ENCODE results near the gene LEMD2.

LEMD2 gene

DNA sequence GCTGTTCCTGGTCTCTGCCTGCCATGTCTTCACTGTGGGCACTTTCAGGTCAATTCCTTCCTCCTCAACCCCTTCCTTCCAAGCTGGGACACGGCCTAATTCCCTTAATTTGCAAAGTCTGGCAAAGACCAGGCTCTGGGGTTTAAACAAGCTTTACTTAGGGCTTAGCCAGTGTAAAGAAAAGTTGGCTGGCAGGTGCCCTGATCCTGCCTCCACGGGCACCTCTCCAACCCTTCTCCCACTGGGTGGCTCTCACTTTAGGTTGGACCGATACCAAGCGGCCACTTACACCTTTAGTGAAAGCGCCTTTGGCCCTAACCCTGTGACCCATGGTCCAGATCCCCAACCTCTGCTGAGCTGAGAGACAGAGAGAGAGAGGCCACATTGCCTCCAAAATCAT, 28.6 kb upstream of the LEMD2 start:
- Histone ChIP-seq H3K4me1 (ENCODE audit: insufficient read depth, low read length) (peaks cover 12% of the 10 kb centered on the region), H3K27me3 (ENCODE audit: insufficient read depth, low read length) (no peaks in the 10 kb centered on the region), H3K9ac (ENCODE audit: low read depth, low read length) (no peak overlapping the region), H3K36me3 (ENCODE audit: insufficient read depth, low read depth, low read length) (no peaks in the 10 kb centered on the region), H3K27ac (ENCODE audit: low read length) (no peak overlapping the region), H3K9me3 (ENCODE audit: insufficient read depth, low read depth, low read length) (no peaks in the 10 kb centered on the region), H3K4me3 (ENCODE audit: low read length) (no peak overlapping the region)

DNA sequence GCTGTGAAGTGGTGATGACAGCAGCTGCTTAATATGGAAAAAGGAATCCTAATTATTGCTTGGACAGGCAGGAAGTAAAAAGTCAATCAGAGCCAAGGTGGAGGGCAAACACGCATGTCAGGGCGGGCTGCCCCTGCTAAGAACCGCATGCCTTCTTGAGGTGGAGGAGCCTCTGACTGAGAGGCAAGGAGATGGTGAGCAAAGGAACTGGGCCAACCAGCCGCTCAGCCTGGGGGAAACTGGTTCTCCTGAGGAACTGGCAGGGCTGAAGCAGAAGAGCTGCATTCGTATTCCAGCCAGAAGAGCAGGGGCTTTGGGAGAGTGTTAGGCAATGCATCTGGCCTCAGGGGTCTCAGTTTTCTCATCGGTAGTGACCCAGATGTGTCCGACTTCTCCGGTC, 28.0 kb upstream of the LEMD2 start:
- Histone ChIP-seq H3K9ac (ENCODE audit: low read depth, low read length) (no peak overlapping the region), H3K27me3 (ENCODE audit: insufficient read depth, low read length) (no peaks in the 10 kb centered on the region), H3K9me3 (ENCODE audit: insufficient read depth, low read depth, low read length) (no peaks in the 10 kb centered on the region), H3K36me3 (ENCODE audit: insufficient read depth, low read depth, low read length) (no peaks in the 10 kb centered on the region), H3K4me1 (ENCODE audit: insufficient read depth, low read length) (peaks cover 18% of the 10 kb centered on the region), H3K4me3 (ENCODE audit: low read length) (no peak overlapping the region), H3K27ac (ENCODE audit: low read length) (no peak overlapping the region)

DNA sequence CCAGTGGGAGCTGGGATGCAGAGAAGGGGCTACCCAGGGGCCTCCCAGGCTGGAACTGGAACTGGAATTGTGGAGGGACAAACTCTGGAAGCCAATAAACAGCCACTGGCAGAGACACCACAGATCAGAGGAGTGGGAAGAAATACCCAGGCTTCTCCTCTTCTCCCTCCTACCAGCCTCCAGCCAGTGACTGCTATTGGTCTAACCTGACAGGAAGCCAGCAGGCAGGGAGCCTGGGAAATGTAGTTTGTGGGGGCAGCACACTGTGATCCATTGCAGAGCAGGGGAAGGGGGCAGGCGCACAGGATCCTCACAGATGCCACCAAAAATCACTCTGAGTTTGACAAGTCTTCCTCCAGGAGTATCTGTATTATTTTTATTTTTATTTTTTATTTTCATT, 26.9 kb upstream of the LEMD2 start:
- Histone ChIP-seq H3K9me3 (ENCODE audit: insufficient read depth, low read depth, low read length) (no peaks in the 10 kb centered on the region), H3K4me1 (ENCODE audit: insufficient read depth, low read length) (peaks cover 28% of the 10 kb centered on the region), H3K9ac (ENCODE audit: low read depth, low read length) (no peak overlapping the region), H3K4me3 (ENCODE audit: low read length) (no peak overlapping the region), H3K36me3 (ENCODE audit: insufficient read depth, low read depth, low read length) (no peaks in the 10 kb centered on the region), H3K27ac (ENCODE audit: low read length) (no peak overlapping the region), H3K27me3 (ENCODE audit: insufficient read depth, low read length) (no peaks in the 10 kb centered on the region)

DNA sequence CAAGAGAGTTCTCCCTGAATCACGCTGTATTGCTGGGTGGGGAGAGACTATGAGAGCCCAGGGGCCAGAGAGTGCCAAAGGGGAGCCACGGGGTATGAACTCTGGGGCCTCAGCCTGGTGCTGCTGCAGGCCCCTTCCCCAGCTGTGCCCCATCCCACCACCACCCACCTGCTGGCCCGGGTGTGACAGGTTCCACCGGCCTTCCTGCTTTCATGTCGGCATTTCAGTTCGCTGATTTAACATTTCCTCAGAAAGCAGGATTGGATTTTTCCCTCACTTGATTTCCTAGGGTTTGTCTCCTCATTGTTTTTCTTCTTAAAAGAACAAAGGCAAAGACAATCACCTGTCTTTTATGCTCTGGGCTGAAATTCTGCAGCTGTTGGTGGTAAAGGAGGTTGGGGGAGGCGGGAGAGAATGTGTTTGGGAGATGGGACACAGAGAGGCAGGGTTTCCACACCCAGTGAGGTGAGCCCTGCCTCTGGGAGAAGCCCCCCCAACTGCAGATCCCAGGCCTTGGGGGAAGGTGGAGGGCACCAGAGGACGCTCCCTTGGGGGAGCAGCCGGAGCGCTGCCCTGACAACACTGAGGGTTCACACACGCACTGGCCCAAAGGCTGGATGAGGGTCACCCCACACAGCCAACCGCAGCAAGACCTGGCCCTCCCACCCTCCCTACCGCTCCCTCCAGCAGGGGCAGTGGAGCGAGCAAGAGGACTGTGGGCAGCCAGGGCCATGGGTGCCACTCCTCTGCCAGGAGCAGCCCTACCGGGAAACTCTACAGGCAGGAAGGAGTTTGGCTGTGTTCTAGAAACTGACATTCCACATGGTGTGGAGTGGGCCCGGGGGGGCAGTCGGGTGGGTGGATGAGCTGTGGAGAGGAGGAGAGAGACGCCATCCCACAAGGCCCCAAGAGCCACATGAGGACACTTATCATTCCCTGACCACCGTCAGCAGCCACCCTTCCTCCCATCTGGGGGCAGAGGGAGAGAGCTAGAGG, 25.4 kb upstream of the LEMD2 start:
- peaks cover 34% of the 10 kb centered on the region for H3K4me1 ChIP-seq (ENCODE audit: insufficient read depth, low read length)
- H3K36me3 ChIP-seq (ENCODE audit: insufficient read depth, low read depth, low read length), result no peaks in the 10 kb centered on the region
- no peaks in the 10 kb centered on the region for H3K27me3 ChIP-seq (ENCODE audit: insufficient read depth, low read length)
- H3K4me3 ChIP-seq (ENCODE audit: low read length), result no peak overlapping the region
- H3K9ac ChIP-seq (ENCODE audit: low read depth, low read length), result peak overlapping the region; percentile 17; the same call in 1 of the 2 replicates
- H3K27ac ChIP-seq (ENCODE audit: low read length), result no peak overlapping the region
- no peaks in the 10 kb centered on the region for H3K9me3 ChIP-seq (ENCODE audit: insufficient read depth, low read depth, low read length)

DNA sequence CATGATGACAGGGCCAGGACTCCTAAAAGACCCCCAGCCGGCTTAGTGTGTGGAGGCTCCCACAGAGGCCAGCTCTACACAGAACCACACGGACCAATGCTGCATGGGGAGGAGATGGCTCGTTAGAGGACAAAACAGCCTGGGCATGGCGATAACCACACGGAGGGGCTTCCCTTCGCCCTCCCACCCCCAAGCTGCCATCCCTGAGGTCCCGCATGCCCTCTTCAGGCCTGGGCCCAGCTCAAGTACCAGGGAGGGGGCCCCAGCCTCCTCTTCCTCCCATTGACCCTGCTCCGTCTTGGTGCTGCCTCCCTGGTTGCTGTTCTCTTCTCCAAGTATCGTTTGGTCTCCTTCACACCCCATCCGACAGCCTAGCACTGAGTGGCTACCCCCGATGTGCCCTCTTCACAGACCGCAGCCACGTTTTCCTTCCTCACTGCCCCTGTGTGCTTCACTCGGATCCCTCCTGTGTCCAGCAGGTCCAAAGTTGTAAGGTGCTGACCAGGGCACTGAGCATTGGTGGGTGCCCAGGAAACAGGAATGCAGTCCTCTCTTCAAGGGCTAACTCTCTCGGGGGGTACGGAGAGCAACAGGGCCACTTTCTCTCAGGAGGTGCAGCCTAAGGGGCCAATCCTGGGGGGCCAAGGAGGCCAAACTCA, 24.4 kb upstream of the LEMD2 start:
- H3K36me3 ChIP-seq (ENCODE audit: insufficient read depth, low read depth, low read length), result no peaks in the 10 kb centered on the region
- no peaks in the 10 kb centered on the region for H3K9me3 ChIP-seq (ENCODE audit: insufficient read depth, low read depth, low read length)
- H3K4me1 ChIP-seq (ENCODE audit: insufficient read depth, low read length), result peaks cover 42% of the 10 kb centered on the region
- H3K27ac ChIP-seq (ENCODE audit: low read length), result no peak overlapping the region
- 0 out of 2 replicates have a peak overlapping the region, but pooled peaks have one; percentile 7 for H3K4me3 ChIP-seq (ENCODE audit: low read length)
- peak overlapping the region; percentile 17; the same call in 1 of the 2 replicates for H3K9ac ChIP-seq (ENCODE audit: low read depth, low read length)
- no peaks in the 10 kb centered on the region for H3K27me3 ChIP-seq (ENCODE audit: insufficient read depth, low read length)

DNA sequence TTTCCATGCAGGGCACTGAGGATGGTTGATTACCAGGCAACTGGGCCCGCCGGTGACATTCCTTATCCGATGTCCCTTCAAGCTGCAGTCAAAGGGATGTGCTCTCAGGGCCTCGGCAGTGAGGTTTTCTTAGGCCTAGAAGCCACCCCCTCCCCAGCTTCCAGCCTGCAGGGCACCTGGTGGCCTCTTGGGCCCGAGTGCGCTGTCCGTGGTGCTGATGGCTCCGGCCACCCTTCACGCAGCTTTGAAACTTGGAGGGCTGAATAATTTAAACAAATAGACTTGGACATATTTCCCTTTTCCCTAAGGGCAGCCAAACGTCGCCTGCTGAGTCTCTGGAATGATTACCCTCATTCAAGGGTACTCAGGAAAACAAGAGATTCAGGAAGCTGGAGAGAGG, 23.7 kb upstream of the LEMD2 start:
- Histone ChIP-seq H3K9me3 (ENCODE audit: insufficient read depth, low read depth, low read length) (no peaks in the 10 kb centered on the region), H3K27me3 (ENCODE audit: insufficient read depth, low read length) (no peaks in the 10 kb centered on the region), H3K36me3 (ENCODE audit: insufficient read depth, low read depth, low read length) (no peaks in the 10 kb centered on the region), H3K4me3 (ENCODE audit: low read length) (peak overlapping the region; percentile 3; the same call in 1 of the 2 replicates), H3K4me1 (ENCODE audit: insufficient read depth, low read length) (peaks cover 42% of the 10 kb centered on the region), H3K27ac (ENCODE audit: low read length) (no peak overlapping the region), H3K9ac (ENCODE audit: low read depth, low read length) (peak overlapping the region; percentile 24; the same call in 1 of the 2 replicates)

DNA sequence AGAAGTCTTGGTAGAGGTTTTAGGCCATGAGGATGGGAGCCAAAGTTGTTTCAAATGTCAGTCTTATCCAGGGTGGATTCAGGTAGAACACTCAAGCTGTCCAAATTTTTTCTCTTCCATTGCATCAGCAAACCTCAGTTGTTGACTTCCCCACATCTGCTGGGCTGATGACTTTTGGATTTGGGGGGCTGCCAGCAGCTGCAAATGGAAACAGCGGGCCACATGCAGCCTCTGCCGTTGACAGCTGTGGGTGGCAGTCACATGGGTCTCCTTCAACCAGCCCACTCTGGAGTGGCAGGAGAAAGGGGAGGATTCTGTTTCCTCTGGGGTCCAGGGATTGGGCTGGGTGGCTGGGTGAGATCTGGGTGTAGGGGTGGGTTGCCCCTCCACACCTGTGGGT, 20.7 kb upstream of the LEMD2 start:
- H3K4me3 ChIP-seq (ENCODE audit: low read length), result no peak overlapping the region
- no peak overlapping the region for H3K27ac ChIP-seq (ENCODE audit: low read length)
- no peaks in the 10 kb centered on the region for H3K36me3 ChIP-seq (ENCODE audit: insufficient read depth, low read depth, low read length)
- H3K9me3 ChIP-seq (ENCODE audit: insufficient read depth, low read depth, low read length), result no peaks in the 10 kb centered on the region
- H3K27me3 ChIP-seq (ENCODE audit: insufficient read depth, low read length), result no peaks in the 10 kb centered on the region
- H3K9ac ChIP-seq (ENCODE audit: low read depth, low read length), result peak overlapping the region; percentile 40; the same call in 1 of the 2 replicates
- H3K4me1 ChIP-seq (ENCODE audit: insufficient read depth, low read length), result peaks cover 38% of the 10 kb centered on the region

DNA sequence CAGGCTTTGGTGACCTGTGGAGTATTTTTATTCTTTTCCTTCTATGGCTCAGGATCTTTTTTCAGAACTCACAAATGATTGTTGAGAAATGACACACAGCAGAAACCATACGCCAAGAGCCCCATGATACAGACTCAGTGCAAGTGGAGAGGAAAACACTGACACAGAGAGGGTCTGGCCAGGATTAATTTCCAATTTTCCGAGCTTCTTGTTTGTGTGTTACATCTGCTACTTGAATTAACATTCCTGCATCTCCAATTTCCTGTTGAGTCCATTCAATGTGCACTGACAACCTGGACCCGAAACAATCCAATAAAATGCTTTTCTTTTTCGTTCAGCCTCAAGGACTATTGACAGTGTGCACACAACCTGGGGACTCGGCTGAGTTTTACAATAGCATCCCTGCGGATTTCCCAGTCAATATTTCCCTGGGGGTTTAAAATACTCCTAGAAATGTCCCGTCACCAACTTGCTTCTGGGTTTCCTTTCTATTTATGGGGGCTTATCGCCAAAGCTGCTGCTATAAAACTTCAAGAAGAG, 19.8 kb upstream of the LEMD2 start:
- no peaks in the 10 kb centered on the region for H3K27me3 ChIP-seq (ENCODE audit: insufficient read depth, low read length)
- H3K9me3 ChIP-seq (ENCODE audit: insufficient read depth, low read depth, low read length), result no peaks in the 10 kb centered on the region
- H3K27ac ChIP-seq (ENCODE audit: low read length), result no peak overlapping the region

DNA sequence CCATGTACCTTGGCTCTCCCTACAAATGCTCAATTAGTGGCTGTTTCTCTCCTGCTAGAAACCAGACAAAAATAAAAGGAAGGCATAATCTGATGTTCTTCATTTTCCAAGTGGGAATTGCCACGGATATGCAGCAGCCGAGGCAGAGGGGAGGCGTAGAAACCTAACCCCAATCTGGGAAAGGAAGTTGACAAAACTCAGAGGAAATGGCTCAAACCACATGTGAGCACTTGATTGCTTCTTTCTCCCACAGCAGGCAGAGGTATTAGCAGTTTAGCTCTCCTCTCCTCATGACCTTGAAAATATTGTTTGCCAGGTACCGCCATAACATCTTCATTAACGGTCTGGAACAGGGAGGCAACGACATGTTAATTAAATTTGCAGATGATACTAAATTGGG, 18.7 kb upstream of the LEMD2 start:
- no peaks in the 10 kb centered on the region for H3K27me3 ChIP-seq (ENCODE audit: insufficient read depth, low read length)
- no peak overlapping the region for H3K9ac ChIP-seq (ENCODE audit: low read depth, low read length)
- peaks cover 35% of the 10 kb centered on the region for H3K4me1 ChIP-seq (ENCODE audit: insufficient read depth, low read length)
- H3K36me3 ChIP-seq (ENCODE audit: insufficient read depth, low read depth, low read length), result no peaks in the 10 kb centered on the region
- no peak overlapping the region for H3K4me3 ChIP-seq (ENCODE audit: low read length)
- no peak overlapping the region for H3K27ac ChIP-seq (ENCODE audit: low read length)
- H3K9me3 ChIP-seq (ENCODE audit: insufficient read depth, low read depth, low read length), result no peaks in the 10 kb centered on the region

More for the DNA sequence above, 19.8 kb upstream of the LEMD2 start:
- Histone ChIP-seq H3K9ac (ENCODE audit: low read depth, low read length) (no peak overlapping the region), H3K4me3 (ENCODE audit: low read length) (no peak overlapping the region), H3K4me1 (ENCODE audit: insufficient read depth, low read length) (peaks cover 36% of the 10 kb centered on the region), H3K36me3 (ENCODE audit: insufficient read depth, low read depth, low read length) (no peaks in the 10 kb centered on the region)

DNA sequence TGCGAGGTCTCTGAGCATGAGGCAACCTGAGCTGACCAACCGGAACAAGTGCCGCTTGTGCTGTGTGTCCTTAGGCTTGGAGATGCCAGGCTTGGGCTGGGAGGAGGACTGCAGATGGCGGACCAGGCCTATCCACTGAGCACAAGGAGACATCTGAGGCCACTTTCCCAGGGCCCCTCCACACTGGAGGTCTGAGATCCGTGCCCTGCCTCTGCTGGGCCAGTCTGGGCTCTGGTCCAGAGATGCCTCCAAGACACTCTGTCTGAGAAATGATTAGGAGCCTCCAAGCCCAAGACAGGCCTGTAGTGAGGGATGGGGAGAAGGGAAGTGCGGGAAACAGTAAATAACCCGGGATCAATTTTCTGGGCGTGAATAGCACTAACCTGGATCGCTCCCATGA, 17.9 kb upstream of the LEMD2 start:
- Histone ChIP-seq H3K36me3 (ENCODE audit: insufficient read depth, low read depth, low read length) (no peaks in the 10 kb centered on the region), H3K4me1 (ENCODE audit: insufficient read depth, low read length) (peaks cover 31% of the 10 kb centered on the region), H3K27me3 (ENCODE audit: insufficient read depth, low read length) (no peaks in the 10 kb centered on the region), H3K27ac (ENCODE audit: low read length) (no peak overlapping the region), H3K4me3 (ENCODE audit: low read length) (no peak overlapping the region), H3K9me3 (ENCODE audit: insufficient read depth, low read depth, low read length) (no peaks in the 10 kb centered on the region), H3K9ac (ENCODE audit: low read depth, low read length) (no peak overlapping the region)

DNA sequence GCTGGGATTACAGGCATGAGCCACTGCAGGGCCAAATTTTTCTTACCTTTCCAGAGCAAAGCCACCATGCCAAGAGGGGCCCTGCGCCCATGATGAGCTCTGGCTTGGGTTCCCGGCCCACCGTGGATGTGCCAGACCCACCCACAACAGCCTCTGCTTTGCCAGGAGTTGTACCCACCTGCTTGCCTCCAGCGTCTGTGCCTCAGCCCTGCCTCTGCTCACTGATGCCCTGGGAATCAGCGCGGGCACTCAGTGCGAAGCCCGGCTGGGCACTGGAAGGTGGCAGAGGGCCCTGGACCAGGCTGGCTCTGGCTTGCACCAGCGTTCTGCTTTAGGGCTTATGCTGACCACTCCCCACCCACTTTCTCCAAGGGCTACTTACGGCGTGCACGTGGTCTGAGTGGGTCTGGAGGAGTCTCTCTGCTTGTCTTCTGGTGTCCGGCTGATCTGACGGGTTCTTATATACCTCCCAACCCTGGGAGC, 14.7 kb upstream of the LEMD2 start, which contains the start of gene MLN:
TSS of gene MLN (minus strand) at position 433 of the 483 bp plus-strand sequence. CDS start 2,840 bp downstream, outside the sequence.
- Histone ChIP-seq H3K36me3 (ENCODE audit: insufficient read depth, low read depth, low read length) (no peaks in the 10 kb centered on the region), H3K27ac (ENCODE audit: low read length) (no peak within 1 kb of the TSS), H3K4me1 (ENCODE audit: insufficient read depth, low read length) (peaks cover 9% of the 10 kb centered on the region; the same call in 1 of the 2 replicates), H3K9ac (ENCODE audit: low read depth, low read length) (no peak within 1 kb of the TSS), H3K4me3 (ENCODE audit: low read length) (no peak within 1 kb of the TSS), H3K9me3 (ENCODE audit: insufficient read depth, low read depth, low read length) (no peaks in the 10 kb centered on the region), H3K27me3 (ENCODE audit: insufficient read depth, low read length) (no peaks in the 10 kb centered on the region)

Data from iPS-20b (cell line).